Natural killer cell (primary cell): Measurements from ENCODE around the gene KDM2B. TPM values are rescaled to one million over a fixed set of nuclear protein-coding genes. Genes with fewer than 3 reads are reported as not detected.

ENCODE experiments used
- ATAC-seq, 3 donors: fragments of 150-1000 bp in 2 of 3; fragments of 200-7000 bp in 1 of 3; cut with Tn5 transposase; 1 replicate in 1 of 3; 2 replicates in 2 of 3; pipeline ENCODE4 v1.10.0; 2021; ENCODE audit warnings: mild to moderate bottlenecking in 2 of 3, moderate library complexity in 2 of 3
- DNase-seq, 2 donors: peaks; one replicate each; pipeline versions ENCODE4 v3.0.0 to v3.0.0-alpha.2; 2013 to 2021; ENCODE audit warnings: mixed read lengths in 1 of 2
- H3K27ac ChIP-seq: one replicate; pipeline ENCODE4 v1.5.1; 2013; ENCODE audit warnings: mild to moderate bottlenecking, low read length
- H3K27me3 ChIP-seq: one replicate; pipeline ENCODE4 v1.6.1; 2013; ENCODE audit warnings: low read length; ENCODE audit not compliant: control insufficient read depth, insufficient read depth
- H3K36me3 ChIP-seq: one replicate; pipeline ENCODE4 v1.6.1; 2013; ENCODE audit warnings: low read length; ENCODE audit not compliant: control insufficient read depth, insufficient read depth
- H3K4me1 ChIP-seq: one replicate; pipeline ENCODE4 v1.6.1; 2013; ENCODE audit warnings: low read length; ENCODE audit not compliant: control insufficient read depth, insufficient read depth
- H3K4me3 ChIP-seq: one replicate; pipeline ENCODE4 v1.5.1; 2013; ENCODE audit warnings: low read length
- H3K9me3 ChIP-seq: one replicate; pipeline ENCODE4 v1.6.1; 2013; ENCODE audit warnings: low read length; ENCODE audit not compliant: control insufficient read depth, insufficient read depth
- H3K27ac Mint-ChIP-seq, 2 donors: one replicate each; pipeline ENCODE4 v1.8.0; 2022; ENCODE audit warnings: mild to moderate bottlenecking in 2 of 2, mixed read lengths in 2 of 2, moderate library complexity in 1 of 2
- H3K27me3 Mint-ChIP-seq, 2 donors: one replicate each; pipeline ENCODE4 v1.8.0; 2022; ENCODE audit warnings: low read depth in 2 of 2, mixed read lengths in 2 of 2
- H3K36me3 Mint-ChIP-seq: one replicate; pipeline ENCODE4 v1.8.0; 2022; ENCODE audit warnings: mixed read lengths
- H3K4me1 Mint-ChIP-seq, 2 donors: one replicate each; pipeline ENCODE4 v1.8.0; 2022; ENCODE audit warnings: mixed read lengths in 2 of 2
- H3K4me3 Mint-ChIP-seq: one replicate; pipeline ENCODE4 v1.8.0; 2022; ENCODE audit warnings: mild to moderate bottlenecking, moderate library complexity, mixed read lengths
- H3K9me3 Mint-ChIP-seq, 2 donors: one replicate each; pipeline ENCODE4 v1.8.0; 2022; ENCODE audit warnings: mixed read lengths in 2 of 2
- CTCF ChIP-seq: fragments of 200-600 bp; IDR thresholded peaks from one replicate; pipeline ENCODE4 v1.8.0; 2022; ENCODE audit warnings: antibody characterized with exemption
- WGBS: methylation state at CpG from one replicate; pipeline ENCODE4 v1.1.7; 2013; ENCODE audit warnings: missing lambda C conversion rate; ENCODE audit not compliant: insufficient coverage; 5-methylcytosine and 5-hydroxymethylcytosine counted together
- intact Hi-C: fragments of 100-400 bp; cut with micrococcal nuclease; formaldehyde crosslinking; loops from one replicate; pipeline ENCODE4 v1.14.2; 2022
- total RNA-seq, 4 donors: library from RNA; stranded (reverse); fragments of 120-200 nt in 1 of 4; gene quantifications; one replicate each; pipeline versions ENCODE4 v1.2.3 to v1.2.4, GENCODE V29; 2013 to 2022

KDM2B gene
- total RNA-seq, 3 donors from 2014 or later (not counting 1 experiment from before 2014, with no cell fraction given): 97.3 to 106 (median 98.1) TPM

- Mint-ChIP-seq H3K4me1 (peaks cover 0 to 9% of the 10 kb centered on the region in 2 donors), H3K4me3 (no peak overlapping the region), H3K36me3 (no peaks in the 10 kb centered on the region), H3K9me3 (no peaks in the 10 kb centered on the region), H3K27me3 (no peaks in the 10 kb centered on the region), H3K27ac (peak overlapping the region in 1 of 2 donors; percentile 56)
- Histone ChIP-seq H3K9me3 (no peaks in the 10 kb centered on the region), H3K4me3 (no peak overlapping the region), H3K27me3 (no peaks in the 10 kb centered on the region), H3K4me1 (no peaks in the 10 kb centered on the region), H3K27ac (no peak overlapping the region), H3K36me3 (no peaks in the 10 kb centered on the region)
- no peak for TF ChIP-seq CTCF
- intact Hi-C loops: no loop called here
- DNase-seq (no peak), ATAC-seq (no peak)
- 92% methylated on average over 4 of the region's 4 CpGs for WGBS
Measured at GRCh38 chr12:121483949-121484348, 96.9 kb downstream of the KDM2B start.

- Mint-ChIP-seq H3K4me3 (no peak overlapping the region), H3K27ac (no peak overlapping the region), H3K36me3 (no peaks in the 10 kb centered on the region), H3K9me3 (no peaks in the 10 kb centered on the region), H3K4me1 (peaks cover 0 to 6% of the 10 kb centered on the region in 2 donors), H3K27me3 (no peaks in the 10 kb centered on the region)
- Histone ChIP-seq H3K27ac (no peak overlapping the region), H3K9me3 (no peaks in the 10 kb centered on the region), H3K4me3 (no peak overlapping the region), H3K4me1 (no peaks in the 10 kb centered on the region), H3K27me3 (no peaks in the 10 kb centered on the region), H3K36me3 (no peaks in the 10 kb centered on the region)
- no peak for TF ChIP-seq CTCF
- WGBS: 95% methylated on average over 3 of the region's 3 CpGs
- intact Hi-C loops: no loop called here
- DNase-seq (no peak), ATAC-seq (no peak)
Measured at GRCh38 chr12:121476477-121476876, 104.3 kb downstream of the KDM2B start.

GRCh38 chr12:121475279-121475678, 105.5 kb downstream of the KDM2B start:
- no peaks in the 10 kb centered on the region for H3K4me1 ChIP-seq
- DNase-seq (no peak), ATAC-seq (no peak)
- no peaks in the 10 kb centered on the region for H3K27me3 ChIP-seq
- Mint-ChIP-seq H3K4me3 (no peak overlapping the region), H3K9me3 (no peaks in the 10 kb centered on the region), H3K4me1 (peaks cover 0 to 6% of the 10 kb centered on the region in 2 donors), H3K36me3 (no peaks in the 10 kb centered on the region), H3K27ac (no peak overlapping the region), H3K27me3 (no peaks in the 10 kb centered on the region)
- intact Hi-C loops: no loop called here
- H3K9me3 ChIP-seq: no peaks in the 10 kb centered on the region
- no peak overlapping the region for H3K27ac ChIP-seq
- H3K36me3 ChIP-seq: no peaks in the 10 kb centered on the region
- no peak for TF ChIP-seq CTCF
- WGBS: 93% methylated on average over 2 of the region's 2 CpGs
- no peak overlapping the region for H3K4me3 ChIP-seq

- no peak overlapping the region for H3K27ac Mint-ChIP-seq
- 100% methylated on average over 4 of the region's 7 CpGs for WGBS
- H3K4me1 ChIP-seq: peaks cover 7% of the 10 kb centered on the region
Measured at GRCh38 chr12:121472150-121472905, 108.5 kb downstream of the KDM2B start.

More at GRCh38 chr12:121472150-121472905, 108.5 kb downstream of the KDM2B start:
- no peak overlapping the region for H3K27ac ChIP-seq
- H3K4me3 Mint-ChIP-seq: no peak overlapping the region
- intact Hi-C loops: no loop called here
- no peaks in the 10 kb centered on the region for H3K9me3 ChIP-seq
- no peak for TF ChIP-seq CTCF
- DNase-seq (no peak), ATAC-seq (no peak)
- no peaks in the 10 kb centered on the region for H3K27me3 ChIP-seq
- H3K4me3 ChIP-seq: no peak overlapping the region
- H3K9me3 Mint-ChIP-seq: no peaks in the 10 kb centered on the region
- H3K27me3 Mint-ChIP-seq: no peaks in the 10 kb centered on the region
- peaks cover 0 to 6% of the 10 kb centered on the region in 2 donors for H3K4me1 Mint-ChIP-seq
- H3K36me3 ChIP-seq: no peaks in the 10 kb centered on the region
- no peaks in the 10 kb centered on the region for H3K36me3 Mint-ChIP-seq
